WTC11 (cell line): ENCODE data around the gene FNDC3A. TPM values are rescaled to one million over a fixed set of nuclear protein-coding genes. Genes with fewer than 3 reads are reported as not detected.

Source experiments
- ATAC-seq: fragments of 200-7000 bp; cut with Tn5 transposase; 2 replicates; pipeline ENCODE4 v1.10.0; 2021; ENCODE audit warnings: mild to moderate bottlenecking, moderate library complexity
- CTCF ChIA-PET: fragments of 300-600 bp; sonication (Branson Sonifier 250); formaldehyde crosslinking; loops from one replicate; lab custom pipeline; 2021; ENCODE audit warnings: antibody characterized with exemption; lab: Charles Lee
- POLR2A ChIA-PET: fragments of 350-600 bp; sonication (Branson Sonifier 250); formaldehyde crosslinking; loops from one replicate; lab custom pipeline; 2021; ENCODE audit warnings: antibody characterized with exemption; lab: Charles Lee
- DNase-seq: peaks from one replicate; pipeline ENCODE4 v3.0.0; 2021; ENCODE audit warnings: low spot score
- H3K27ac Mint-ChIP-seq: 2 replicates; pipeline ENCODE4 v1.8.0; 2021; ENCODE audit warnings: mixed read lengths
- H3K27me3 Mint-ChIP-seq: 2 replicates; pipeline ENCODE4 v1.8.0; 2021; ENCODE audit warnings: low read depth, mild to moderate bottlenecking, moderate library complexity, mixed read lengths
- H3K36me3 Mint-ChIP-seq: 2 replicates; pipeline ENCODE4 v1.8.0; 2021; ENCODE audit warnings: mixed read lengths
- H3K4me1 Mint-ChIP-seq: 2 replicates; pipeline ENCODE4 v1.8.0; 2022; ENCODE audit warnings: mixed read lengths
- H3K4me3 Mint-ChIP-seq: 2 replicates; pipeline ENCODE4 v1.8.0; 2021; ENCODE audit warnings: mild to moderate bottlenecking, moderate library complexity, mixed read lengths
- H3K9me3 Mint-ChIP-seq: 2 replicates; pipeline ENCODE4 v1.8.0; 2021; ENCODE audit warnings: mixed read lengths
- AR ChIP-seq: fragments of 250-450 bp; sonication (Bioruptor Pico); IDR thresholded peaks from 2 replicates; pipeline ENCODE4 v1.9.0; 2021; ENCODE audit warnings: mild to moderate bottlenecking
- CDX4 ChIP-seq: fragments of 250-450 bp; sonication (Bioruptor Pico); IDR thresholded peaks from 2 replicates; pipeline ENCODE4 v1.9.0; 2021; ENCODE audit warnings: moderate library complexity, mild to moderate bottlenecking, inconsistent platforms, borderline replicate concordance
- CREB1 ChIP-seq: sonication (generic); formaldehyde crosslinking; IDR thresholded peaks from 2 replicates; pipeline ENCODE4 v1.8.0; 2023; ENCODE audit warnings: mild to moderate bottlenecking, missing genetic modification reagents
- E2F1 ChIP-seq: sonication (generic); formaldehyde crosslinking; IDR thresholded peaks from 2 replicates; pipeline ENCODE4 v1.8.0; 2022; ENCODE audit warnings: mild to moderate bottlenecking, missing genetic modification reagents
- EMX1 ChIP-seq: fragments of 250-450 bp; sonication (Bioruptor Pico); IDR thresholded peaks from 2 replicates; pipeline ENCODE4 v1.8.0; 2021; ENCODE audit warnings: mild to moderate bottlenecking
- ETV6 ChIP-seq: sonication (generic); formaldehyde crosslinking; IDR thresholded peaks from 2 replicates; pipeline ENCODE4 v1.8.1; 2022; ENCODE audit warnings: mild to moderate bottlenecking, missing genetic modification reagents
- MYBL2 ChIP-seq: sonication (generic); formaldehyde crosslinking; IDR thresholded peaks from 2 replicates; pipeline ENCODE4 v1.8.1; 2023; ENCODE audit warnings: mild to moderate bottlenecking, moderate library complexity, missing genetic modification reagents
- NFATC4 ChIP-seq: fragments of 250-450 bp; sonication (Bioruptor Pico); IDR thresholded peaks from 2 replicates; pipeline ENCODE4 v1.9.0; 2021; ENCODE audit warnings: mild to moderate bottlenecking
- PRDM15 ChIP-seq: sonication (generic); formaldehyde crosslinking; IDR thresholded peaks from 2 replicates; pipeline ENCODE4 v1.8.0; 2022; ENCODE audit warnings: missing genetic modification reagents
- RELA ChIP-seq: sonication (generic); formaldehyde crosslinking; IDR thresholded peaks from 2 replicates; pipeline ENCODE4 v1.8.1; 2022; ENCODE audit warnings: missing genetic modification reagents, mild to moderate bottlenecking, borderline replicate concordance
- SMAD4 ChIP-seq: sonication (generic); formaldehyde crosslinking; IDR thresholded peaks from 2 replicates; pipeline ENCODE4 v1.8.0; 2022; ENCODE audit warnings: mild to moderate bottlenecking, missing genetic modification reagents
- SP1 ChIP-seq: sonication (generic); formaldehyde crosslinking; conservative IDR thresholded peaks from 2 replicates; pipeline ENCODE4 v1.8.1; 2022; ENCODE audit warnings: missing genetic modification reagents
- TEAD4 ChIP-seq: sonication (generic); formaldehyde crosslinking; IDR thresholded peaks from 2 replicates; pipeline ENCODE4 v1.8.0; 2022; ENCODE audit warnings: mild to moderate bottlenecking, missing genetic modification reagents
- TP53 ChIP-seq: sonication (generic); formaldehyde crosslinking; IDR thresholded peaks from 2 replicates; pipeline ENCODE4 v1.8.1; 2023; ENCODE audit warnings: mild to moderate bottlenecking, missing genetic modification reagents
- USF1 ChIP-seq: sonication (generic); formaldehyde crosslinking; IDR thresholded peaks from 2 replicates; pipeline ENCODE4 v1.8.0; 2022; ENCODE audit warnings: mild to moderate bottlenecking, missing genetic modification reagents
- ZBTB43 ChIP-seq: sonication (generic); formaldehyde crosslinking; IDR thresholded peaks from 2 replicates; pipeline ENCODE4 v1.8.1; 2023; ENCODE audit warnings: mild to moderate bottlenecking, missing genetic modification reagents
- ZNF138 ChIP-seq: sonication (generic); formaldehyde crosslinking; conservative IDR thresholded peaks from 2 replicates; pipeline ENCODE4 v1.8.1; 2022; ENCODE audit warnings: mild to moderate bottlenecking, moderate library complexity, missing genetic modification reagents
- ZNF232 ChIP-seq: sonication (generic); formaldehyde crosslinking; IDR thresholded peaks from 2 replicates; pipeline ENCODE4 v1.8.0; 2022; ENCODE audit warnings: mild to moderate bottlenecking, missing genetic modification reagents
- ZNF425 ChIP-seq: fragments of 250-450 bp; sonication (Bioruptor Pico); conservative IDR thresholded peaks from 2 replicates; pipeline ENCODE4 v1.9.0; 2021; ENCODE audit warnings: mild to moderate bottlenecking
- total RNA-seq: library from RNA; stranded (reverse); gene quantifications from 3 replicates; pipeline ENCODE4 v1.2.3, GENCODE V29; 2021

The FNDC3A gene
- total RNA-seq, 1 experiment from 2014 or later, result 24.8 TPM

- TF ChIP-seq E2F1, result no peak
- no peak for TF ChIP-seq TEAD4 (CRISPR knock-in tag)
- no peak for TF ChIP-seq MYBL2 (CRISPR knock-in tag)
- TF ChIP-seq NFATC4, result no peak
- TF ChIP-seq SP1 (CRISPR knock-in tag), result no peak
- TF ChIP-seq ZNF425 (CRISPR knock-in tag), result no peak
- no peak for TF ChIP-seq ZBTB43 (CRISPR knock-in tag)
- no peak for TF ChIP-seq USF1 (CRISPR knock-in tag)
Measured at GRCh38 chr13:49246850-49247642, 271.3 kb downstream of the FNDC3A start (continued).

- H3K4me3 Mint-ChIP-seq, result peak within 1 kb of the TSS; percentile 95
- CTCF ChIA-PET, result interaction anchor here (0.5 to 2.3 kb wide), 9 partner anchors 8 to 557 kb away, joined by 3 to 41 read pairs (median 5); no protein-coding TSS in a partner anchor
- POLR2A ChIA-PET, result interaction anchor here (0.7 to 1.2 kb wide), 3 partner anchors 31 to 33 kb away, joined by 3 to 4 read pairs (median 3); no protein-coding TSS in a partner anchor
- H3K27ac Mint-ChIP-seq, result peak within 1 kb of the TSS; percentile 97
- ATAC-seq (peak; percentile 95), DNase-seq (peak; percentile 99)
- H3K9me3 Mint-ChIP-seq, result no peaks in the 10 kb centered on the region
- peaks cover 12% of the 10 kb centered on the region for H3K4me1 Mint-ChIP-seq
- no peaks in the 10 kb centered on the region for H3K36me3 Mint-ChIP-seq
- H3K27me3 Mint-ChIP-seq, result peaks cover 18% of the 10 kb centered on the region; the same call in 1 of the 2 replicates
- TF ChIP-seq E2F1 (no peak), CDX4 (no peak), AR (CRISPR knock-in tag) (no peak), SMAD4 (CRISPR knock-in tag) (no peak), ETV6 (no peak; the same call in 1 of the 2 replicates), ZNF232 (CRISPR knock-in tag) (no peak), ZNF138 (CRISPR knock-in tag) (no peak), PRDM15 (CRISPR knock-in tag) (peak; percentile 98), RELA (CRISPR knock-in tag) (no peak), TP53 (no peak), CREB1 (peak; percentile 74; the same call in 1 of the 2 replicates), EMX1 (CRISPR knock-in tag) (no peak)
Measured at GRCh38 chr13:49247643-49248621, 272.2 kb downstream of the FNDC3A start, which contains the start of gene CDADC1. CDADC1 (plus strand) TSS chr13:49247925; CDS start chr13:49248038, 113 bp downstream.
